B cell (primary cell): ENCODE measurements around the gene CCDC30.

Experiments used
- CTCF ChIP-seq: fragments of 200-600 bp; IDR thresholded peaks from one replicate; pipeline ENCODE4 v1.8.0; 2022; ENCODE audit warnings: antibody characterized with exemption, mild to moderate bottlenecking
- EZH2 ChIP-seq: IDR thresholded peaks from 2 replicates; pipeline ENCODE4 v1.6.1; 2012; ENCODE audit warnings: borderline replicate concordance, low read depth, mild to moderate bottlenecking, moderate library complexity, low read length; ENCODE audit not compliant: insufficient read depth, poor library complexity, severe bottlenecking

GRCh38 chr1:42453386-42453785 lies 9.7 kb upstream of the CCDC30 start:
- TF ChIP-seq CTCF = no peak
- TF ChIP-seq EZH2 = no peak
